GM12878 (cell line): ENCODE results near the gene TTL.

Experiments
- ESRRA ChIP-seq: IDR thresholded peaks from 2 replicates; pipeline ENCODE4 v1.6.1; 2012; ENCODE audit warnings: mild to moderate bottlenecking, low read length, improper control_type of control experiment
- EZH2 ChIP-seq: IDR thresholded peaks from 2 replicates; pipeline ENCODE4 v1.6.1; 2012; ENCODE audit warnings: low read depth, mild to moderate bottlenecking, control low read depth, inconsistent platforms, low read length, borderline replicate concordance; ENCODE audit not compliant: control insufficient read depth
- GABPA ChIP-seq: IDR thresholded peaks from 2 replicates; pipeline ENCODE4 v1.6.1; 2014; ENCODE audit warnings: antibody characterized with exemption, low read depth, mild to moderate bottlenecking, inconsistent platforms
- MAX ChIP-seq: IDR thresholded peaks from 2 replicates; pipeline ENCODE4 v1.6.1; 2012; ENCODE audit warnings: low read depth, low read length, improper control_type of control experiment
- PAX8 ChIP-seq: fragments of 450-650 bp; IDR thresholded peaks from 2 replicates; pipeline ENCODE4 v1.6.1; 2017; ENCODE audit warnings: mild to moderate bottlenecking, moderate library complexity
- TCF7 ChIP-seq: IDR thresholded peaks from 2 replicates; pipeline ENCODE4 v1.6.1; 2014; ENCODE audit warnings: antibody characterized with exemption, borderline replicate concordance
- USF1 ChIP-seq: IDR thresholded peaks from 2 replicates; pipeline ENCODE4 v1.6.1; 2011; ENCODE audit warnings: borderline replicate concordance, low read depth, mild to moderate bottlenecking, moderate library complexity, mixed read lengths, low read length; ENCODE audit not compliant: insufficient read depth; ENCODE audit errors: extremely low read length
- ZBTB11 ChIP-seq: fragments of 450-650 bp; formaldehyde crosslinking; IDR thresholded peaks from 2 replicates; pipeline ENCODE4 v1.5.0; 2022; ENCODE audit warnings: mild to moderate bottlenecking, missing genetic modification characterization

GRCh38 chr2:112541315-112542122 is 59.6 kb downstream of the TTL start:
- TF ChIP-seq TCF7 (no peak), EZH2 (no peak), GABPA (no peak), PAX8 (no peak; the same call in 1 of the 2 replicates), MAX (no peak), ZBTB11 (CRISPR knock-in tag) (0 out of 2 replicates have a peak, but pooled peaks have one; percentile 3), USF1 (no peak), ESRRA (0 out of 2 replicates have a peak, but pooled peaks have one; percentile 9)
